Right lung (tissue), 10 donors: ENCODE measurements around the gene OR14C36. TPM values are rescaled to one million over a fixed set of nuclear protein-coding genes. Genes with fewer than 3 reads are reported as not detected.
"Not testable (repeated sequence)": the region's sequence is repeated elsewhere in the genome, so short reads cannot be mapped to it uniquely, and the experiment has no call there.

Experiments used
- DNase-seq, 2 donors: peaks; one replicate each; pipeline ENCODE4 v3.0.0-alpha.2; 2013
- long read RNA-seq, 8 donors: transcript quantifications; one replicate each; lab custom pipeline, GENCODE V29; 2026
- polyA plus RNA-seq, 5 donors: library from polyadenylated mRNA; unstranded; fragments of 120-200 nt; gene quantifications; one replicate each; pipeline versions ENCODE4 v1.2.1 to v1.2.3, GENCODE V29; 2013; ENCODE audit warnings: inconsistent platforms in 1 of 5, low replicate concordance in 1 of 5; ENCODE audit not compliant: insufficient read length in 5 of 5, insufficient read depth in 1 of 5

OR14C36 gene
- not detected for polyA plus RNA-seq
- long read RNA-seq, donor 1: 0 reads
- long read RNA-seq, donor 2: 0 reads
- long read RNA-seq, donor 3: 0 reads
- long read RNA-seq, donor 4: 0 reads
- long read RNA-seq, donor 5: 0 reads
- long read RNA-seq, donor 6: 0 reads
- long read RNA-seq, donor 7: 0 reads
- long read RNA-seq, donor 8: 0 reads

- DNase-seq: no peak
Measured at GRCh38 chr1:248348475-248348874, at the start of gene OR14C36. OR14C36 (plus strand) TSS chr1:248348775; CDS start chr1:248348775, 0 bp downstream.

- DNase-seq: no peak
Measured at GRCh38 chr1:248303324-248303723, 45.3 kb upstream of the OR14C36 start, which contains the start of gene OR2T12. OR2T12 (minus strand) TSS chr1:248303424; CDS start chr1:248295578, 7,846 bp downstream.

- not testable (repeated sequence) for DNase-seq
Measured at GRCh38 chr1:248305672-248306071, 42.9 kb upstream of the OR14C36 start.

DNA sequence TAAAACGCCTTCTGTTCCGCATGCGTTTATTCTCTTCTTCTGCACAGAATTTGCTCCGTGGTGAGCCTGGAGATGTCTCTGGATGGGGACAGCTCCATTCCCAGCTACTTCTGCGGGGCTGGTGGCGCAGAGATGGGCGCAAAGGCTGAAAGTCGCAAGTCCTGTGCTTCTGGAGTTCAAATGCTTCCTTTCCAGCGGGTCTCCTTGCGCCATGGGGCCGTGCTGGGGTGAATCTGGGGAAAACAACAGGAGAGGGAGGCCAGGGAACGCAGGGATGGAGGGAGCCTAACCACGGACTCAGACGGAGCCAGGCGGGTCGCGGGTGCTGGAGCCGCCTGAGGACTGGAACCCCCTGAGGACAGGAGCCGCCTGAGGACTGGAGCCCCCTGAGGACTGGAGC lies 42.5 kb upstream of the OR14C36 start:
- no peak for DNase-seq

- not testable (repeated sequence) for DNase-seq
Measured at GRCh38 chr1:248306740-248307139, 41.8 kb upstream of the OR14C36 start.

- DNase-seq: no peak
Measured at GRCh38 chr1:248316796-248317195, 31.8 kb upstream of the OR14C36 start.

DNA sequence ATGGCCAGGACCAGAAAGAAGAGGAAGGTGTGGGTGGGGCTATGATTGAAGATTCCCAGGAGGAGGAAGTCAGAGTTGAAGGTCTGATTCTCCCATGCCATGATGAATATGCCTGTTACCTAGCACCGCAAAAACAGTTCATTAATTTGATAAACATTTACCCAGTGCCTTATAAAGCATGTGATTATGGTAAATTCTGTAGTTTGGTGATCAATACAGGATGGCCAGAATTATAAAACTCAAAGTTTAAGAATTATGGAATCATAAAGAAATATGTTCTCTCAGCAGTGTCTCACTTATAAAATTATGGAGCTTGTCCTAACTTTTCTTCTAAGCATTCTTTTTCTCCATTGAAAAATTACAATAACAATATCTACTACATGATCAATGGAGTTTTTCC lies 24.1 kb upstream of the OR14C36 start, which contains the start of gene OR2M7:
Gene OR2M7, minus strand, starts transcription at position 101 of the 400 bp plus-strand sequence. Its CDS starts 0 bp downstream, at position 101.
- no peak for DNase-seq

DNA sequence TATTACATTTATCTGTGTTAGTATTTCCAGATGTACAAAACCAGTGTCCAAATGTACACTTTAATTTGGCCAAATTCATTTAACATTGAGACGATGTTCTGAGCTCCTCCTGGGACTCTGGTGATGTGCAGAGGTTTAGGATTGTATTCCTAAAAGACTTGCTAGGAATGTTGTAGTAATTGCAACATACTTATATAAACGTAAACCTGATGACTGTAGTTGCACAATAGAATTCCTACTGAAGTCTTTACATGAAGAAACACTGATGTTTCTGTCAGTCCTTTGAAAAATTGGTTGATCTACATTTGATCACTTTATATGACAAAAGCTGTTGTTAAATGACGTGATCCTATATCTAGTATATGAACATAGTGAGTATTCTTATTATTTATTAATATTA lies 5.1 kb upstream of the OR14C36 start:
- DNase-seq: no peak

- DNase-seq: no peak
Measured at GRCh38 chr1:248359415-248359814, 10.8 kb downstream of the OR14C36 start.

DNA sequence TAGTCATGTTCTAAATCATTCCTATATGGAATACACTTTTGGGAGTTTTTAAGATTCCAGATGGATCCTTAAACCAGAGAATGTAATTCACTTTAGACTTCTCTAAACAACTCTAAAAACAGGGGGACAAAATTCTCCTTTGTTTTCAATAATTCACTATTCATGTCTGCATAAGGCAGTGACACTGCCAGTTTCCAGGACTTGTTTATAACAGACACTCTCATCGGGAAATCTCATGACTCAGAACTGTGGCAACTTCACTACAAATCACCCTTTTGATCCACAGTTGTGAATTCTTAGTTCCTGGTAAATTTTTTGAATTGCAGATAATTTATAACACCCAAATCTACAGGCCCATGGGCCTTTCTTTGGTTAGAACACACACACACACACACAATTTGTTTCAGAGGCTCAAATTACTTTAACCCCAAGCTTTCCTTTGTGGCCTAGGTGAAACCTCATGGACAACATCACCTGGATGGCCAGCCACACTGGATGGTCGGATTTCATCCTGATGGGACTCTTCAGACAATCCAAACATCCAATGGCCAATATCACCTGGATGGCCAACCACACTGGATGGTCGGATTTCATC lies 12.6 kb downstream of the OR14C36 start, which contains the start of gene OR2T4:
Gene OR2T4, plus strand, starts transcription at position 545 of the 595 bp plus-strand sequence. Its CDS starts 0 bp downstream, at position 545.
- no peak for DNase-seq

- DNase-seq: no peak
Measured at GRCh38 chr1:248366609-248367008, 18.0 kb downstream of the OR14C36 start.

DNA sequence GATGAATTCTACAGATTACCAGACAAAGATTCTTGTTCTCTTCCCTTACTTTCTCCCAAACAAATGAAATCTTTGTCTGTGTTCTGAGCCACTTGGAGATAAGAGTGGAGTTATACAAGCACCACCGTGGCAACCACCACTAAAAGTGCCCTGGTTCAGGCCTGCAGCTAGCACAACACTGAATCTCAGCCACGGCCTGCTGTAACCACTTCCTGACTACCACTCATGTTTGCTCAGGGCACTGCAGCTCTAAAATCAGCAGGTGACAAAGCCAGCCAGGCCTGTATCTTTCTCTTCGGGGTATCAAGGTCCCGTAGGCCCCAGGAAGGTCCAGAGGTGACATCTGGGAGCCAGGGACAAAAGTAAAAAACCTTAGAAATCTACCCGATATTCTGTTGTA lies 23.8 kb downstream of the OR14C36 start:
- DNase-seq: no peak

- DNase-seq: no peak
Measured at GRCh38 chr1:248373761-248374160, 25.2 kb downstream of the OR14C36 start.

DNA sequence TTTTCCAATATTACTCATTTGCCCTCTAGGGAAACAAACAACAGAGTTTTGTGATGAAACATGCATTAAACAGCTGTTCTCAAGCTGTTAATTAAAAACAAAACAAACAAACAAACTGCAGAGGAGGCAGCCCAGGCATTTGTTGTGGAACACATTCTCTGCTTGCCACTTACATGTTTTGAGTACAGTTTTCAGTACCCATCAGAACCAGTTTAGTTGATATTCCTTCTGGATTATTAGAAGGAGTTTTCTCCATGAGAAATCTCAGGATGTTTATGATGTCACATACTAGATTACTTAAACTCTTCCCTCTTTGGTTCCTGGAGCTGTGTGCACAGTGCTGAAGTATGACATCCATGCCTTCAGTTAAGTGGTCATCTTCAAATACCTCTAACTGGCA lies 26.9 kb downstream of the OR14C36 start, which contains the start of gene OR2T6:
Gene OR2T6, plus strand, starts transcription at position 301 of the 400 bp plus-strand sequence. CDS start 11,863 bp downstream, outside the sequence.
- no peak for DNase-seq

DNA sequence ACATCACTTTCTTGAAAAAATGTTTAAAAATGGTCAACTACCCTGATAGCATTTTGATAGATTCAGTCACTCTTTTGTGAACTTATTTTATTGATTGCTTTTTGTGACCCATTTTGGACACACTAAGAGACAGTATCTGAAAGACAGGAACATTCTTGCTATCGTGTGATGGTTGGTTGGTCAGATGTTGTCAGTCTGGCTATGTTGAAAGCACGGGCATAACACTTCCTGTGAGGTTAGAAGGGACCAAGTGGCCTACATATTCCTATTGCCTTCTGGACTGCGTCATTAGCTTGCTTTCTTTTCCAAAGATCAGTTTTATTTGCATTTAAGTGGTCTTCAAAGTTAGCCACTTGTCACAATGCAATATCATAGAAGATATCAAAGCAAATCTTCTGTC lies 28.3 kb downstream of the OR14C36 start:
- no peak for DNase-seq

- DNase-seq: no peak
Measured at GRCh38 chr1:248380854-248381253, 32.3 kb downstream of the OR14C36 start.

DNA sequence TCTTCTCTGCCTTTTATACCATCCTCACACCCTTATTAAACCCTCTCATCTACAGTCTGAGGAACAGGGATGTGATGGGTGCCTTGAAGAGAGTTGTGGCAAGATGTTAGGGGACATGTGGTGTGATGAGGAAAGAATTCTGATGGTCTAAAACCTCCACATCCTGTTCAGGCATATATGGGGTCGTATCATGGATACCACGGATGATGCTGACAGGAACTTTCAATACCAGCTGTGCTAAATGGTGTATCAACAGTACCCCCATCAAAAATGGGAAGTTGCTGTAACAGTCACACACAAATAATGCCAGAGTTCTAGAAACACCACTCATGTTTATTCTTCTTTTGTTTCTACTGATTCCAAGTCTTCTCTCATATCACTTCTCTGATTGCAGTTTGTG lies 39.9 kb downstream of the OR14C36 start:
- no peak for DNase-seq

DNA sequence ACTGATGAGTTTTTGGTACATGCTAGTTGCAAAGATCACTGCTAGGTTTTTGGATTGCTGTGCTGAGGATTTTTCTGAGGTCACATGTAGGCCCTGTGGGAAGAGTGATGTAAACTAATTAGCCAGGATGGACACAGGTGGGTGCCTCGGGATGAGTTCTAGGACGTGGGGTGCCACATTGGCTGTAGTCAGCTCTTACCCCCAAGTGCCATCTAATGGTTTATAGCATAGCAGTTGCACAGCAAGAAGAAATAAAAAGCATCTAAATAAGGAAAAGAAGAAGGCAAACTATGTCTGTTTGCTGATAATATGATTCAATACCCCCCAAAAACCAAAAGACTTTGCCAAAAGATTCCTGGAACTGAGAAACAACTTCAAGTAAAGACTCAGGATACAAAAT lies 44.5 kb downstream of the OR14C36 start:
- DNase-seq: no peak

Other genes starting within 250 kb of the OR14C36 start
- not detected for gene OR2M5, start 203.6 kb upstream of the OR14C36 start, polyA plus RNA-seq
- not detected for gene OR2M2, start 174.0 kb upstream of the OR14C36 start, polyA plus RNA-seq
- under 1 TPM; 0.01 to 0.04 (median 0.03) TPM for gene OR2M3, start 151.5 kb upstream of the OR14C36 start, polyA plus RNA-seq
- gene OR2M4, start 117.4 kb upstream of the OR14C36 start, polyA plus RNA-seq: under 1 TPM in 4 of 5 donors, not detected in 1; 0.01 to 0.08 (median 0.05) TPM
- not detected for gene OR2T33, start 70.8 kb upstream of the OR14C36 start, polyA plus RNA-seq
- under 1 TPM in 3 of 5 donors, not detected in 2; 0.03 to 0.04 (median 0.03) TPM for gene OR2T12, start 45.4 kb upstream of the OR14C36 start, polyA plus RNA-seq
- gene OR2M7, start 24.2 kb upstream of the OR14C36 start, polyA plus RNA-seq: not detected
- gene OR2T4, start 12.9 kb downstream of the OR14C36 start, polyA plus RNA-seq: not detected
- not detected for gene OR2T6, start 27.0 kb downstream of the OR14C36 start, polyA plus RNA-seq
- not detected for gene OR2T1, start 54.3 kb downstream of the OR14C36 start, polyA plus RNA-seq
- gene OR2T2, start 96.9 kb downstream of the OR14C36 start, polyA plus RNA-seq: not detected
- gene OR2T3, start 124.6 kb downstream of the OR14C36 start, polyA plus RNA-seq: not detected
- gene OR2T5, start 139.8 kb downstream of the OR14C36 start, polyA plus RNA-seq: not detected
- gene OR2G6, start 159.3 kb downstream of the OR14C36 start, polyA plus RNA-seq: under 1 TPM in 4 of 5 donors, not detected in 1; 0.03 to 0.08 (median 0.04) TPM
- not detected for gene OR2T29, start 214.0 kb downstream of the OR14C36 start, polyA plus RNA-seq
- gene OR2T34, start 226.0 kb downstream of the OR14C36 start, polyA plus RNA-seq: not detected
- gene OR2T10, start 248.9 kb downstream of the OR14C36 start, polyA plus RNA-seq: not detected